UCSD-AML1 (cell line): ENCODE data around the gene ARHGAP4.

ENCODE experiments used
- DNase-seq: peaks from one replicate; lab custom pipeline; 2025; ENCODE audit not compliant: unreplicated experiment; lab: John Stamatoyannopoulos, UW

ARHGAP4 gene

GRCh38 chrX:153928846-153929245 lies 2.8 kb upstream of the ARHGAP4 start:
- no peak for DNase-seq

GRCh38 chrX:153927922-153928760 lies 2.1 kb upstream of the ARHGAP4 start:
- peak; percentile 99 for DNase-seq

GRCh38 chrX:153927672-153927921 lies 1.5 kb upstream of the ARHGAP4 start:
- DNase-seq, result no peak

- DNase-seq, result peak; percentile 89
Observed at GRCh38 chrX:153926858-153927671, 1.0 kb upstream of the ARHGAP4 start.

GRCh38 chrX:153926552-153926857 lies 441 bp upstream of the ARHGAP4 start:
- no peak for DNase-seq

GRCh38 chrX:153925387-153925738 lies 701 bp downstream of the ARHGAP4 start:
- no peak for DNase-seq

- peak; percentile 45 for DNase-seq
Observed at GRCh38 chrX:153924149-153924861, 1.8 kb downstream of the ARHGAP4 start.

- DNase-seq, result no peak
Observed at GRCh38 chrX:153922932-153923857, 2.9 kb downstream of the ARHGAP4 start.

- peak; percentile 66 for DNase-seq
Observed at GRCh38 chrX:153921511-153922446, 4.3 kb downstream of the ARHGAP4 start.

GRCh38 chrX:153921070-153921469 lies 5.0 kb downstream of the ARHGAP4 start:
- DNase-seq, result no peak

- DNase-seq, result no peak
Observed at GRCh38 chrX:153920546-153920945, 5.5 kb downstream of the ARHGAP4 start.

GRCh38 chrX:153919281-153919680 lies 6.8 kb downstream of the ARHGAP4 start:
- DNase-seq, result no peak

- no peak for DNase-seq
Observed at GRCh38 chrX:153917869-153918268, 8.2 kb downstream of the ARHGAP4 start.

- DNase-seq, result no peak
Observed at GRCh38 chrX:153913701-153914100, 12.4 kb downstream of the ARHGAP4 start.

- no peak for DNase-seq
Observed at GRCh38 chrX:153913211-153913610, 12.9 kb downstream of the ARHGAP4 start.

GRCh38 chrX:153911798-153912197 lies 14.3 kb downstream of the ARHGAP4 start:
- DNase-seq, result no peak

GRCh38 chrX:153910446-153910845 lies 15.6 kb downstream of the ARHGAP4 start:
- DNase-seq, result no peak

GRCh38 chrX:153909980-153910360 lies 16.1 kb downstream of the ARHGAP4 start:
- no peak for DNase-seq

GRCh38 chrX:153909024-153909979 lies 16.8 kb downstream of the ARHGAP4 start:
- DNase-seq, result no peak
